H54 (cell line): ENCODE measurements around the gene RAD18.
A peak's percentile ranks its signal among the peaks of the same experiment; 100 is the strongest.

Experiments
- DNase-seq: peaks from one replicate; pipeline ENCODE4 v3.0.0; 2011; ENCODE audit warnings: low spot score, mixed read lengths; ENCODE audit not compliant: insufficient read length
- FAIRE-seq: peaks from 3 replicates; lab custom pipeline; 2011; peaks lifted over from hg19 to GRCh38; lab: Jason Lieb, UNC
- POLR2A ChIP-seq: IDR thresholded peaks from 2 replicates; pipeline ENCODE4 v1.6.1; 2011; ENCODE audit warnings: low read depth, mild to moderate bottlenecking, low read length

Gene RAD18

DNA sequence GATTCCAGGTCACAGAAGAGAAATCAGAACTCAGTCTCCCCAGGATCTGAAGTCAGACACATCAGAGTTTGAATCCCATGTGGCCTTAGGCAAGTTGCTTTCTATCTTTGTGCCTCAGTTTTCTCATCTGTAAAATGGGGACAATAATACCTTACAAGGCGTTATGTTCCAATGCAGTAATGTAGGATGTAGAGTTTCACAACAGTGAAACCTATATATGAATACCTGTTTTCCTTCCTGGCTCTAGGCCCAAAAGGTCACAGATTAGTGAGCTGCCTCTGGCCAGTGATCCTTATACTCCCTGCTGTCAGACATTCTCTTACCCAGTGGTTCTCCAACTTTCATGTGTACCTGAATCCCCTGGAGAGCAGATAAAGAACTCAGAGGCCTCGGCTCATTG lies 121.0 kb downstream of the RAD18 start:
- TF ChIP-seq POLR2A = no peak

GRCh38 chr3:8841472-8841871 lies 121.8 kb downstream of the RAD18 start:
- no peak for TF ChIP-seq POLR2A
- FAIRE-seq (no peak), DNase-seq (no peak)

More for the DNA sequence above, 121.0 kb downstream of the RAD18 start:
- FAIRE-seq (no peak), DNase-seq (no peak)

DNA sequence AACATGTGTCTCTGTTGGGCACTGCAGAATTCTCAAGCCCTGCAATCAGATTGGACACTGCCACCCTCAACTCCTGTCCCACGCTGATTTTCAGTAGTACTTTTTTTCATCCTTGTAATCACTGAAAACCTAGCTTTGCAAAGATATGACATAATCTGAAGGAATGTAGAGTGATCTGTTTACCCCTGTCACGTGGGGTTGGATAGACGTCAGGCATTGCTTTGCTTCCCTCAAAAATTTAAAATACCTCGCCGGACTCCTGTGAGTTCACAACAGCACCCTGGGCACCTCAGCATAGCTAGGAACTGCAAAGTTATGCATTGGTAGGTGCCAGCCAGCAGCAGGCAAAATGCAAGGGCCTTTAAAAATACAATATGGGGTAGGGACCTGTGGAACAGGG lies 122.7 kb downstream of the RAD18 start:
- DNase-seq (no peak), FAIRE-seq (no peak)
- no peak for TF ChIP-seq POLR2A

- DNase-seq = no peak
- no peak for FAIRE-seq
- TF ChIP-seq POLR2A = no peak
These were observed 123.5 kb downstream of the RAD18 start for GRCh38 chr3:8839607-8840325.

GRCh38 chr3:8838765-8839423 lies 124.4 kb downstream of the RAD18 start:
- DNase-seq (no peak), FAIRE-seq (no peak)
- TF ChIP-seq POLR2A = no peak

- TF ChIP-seq POLR2A = no peak
- no peak for DNase-seq
- no peak for FAIRE-seq
These were observed 125.0 kb downstream of the RAD18 start for GRCh38 chr3:8838234-8838633.

DNA sequence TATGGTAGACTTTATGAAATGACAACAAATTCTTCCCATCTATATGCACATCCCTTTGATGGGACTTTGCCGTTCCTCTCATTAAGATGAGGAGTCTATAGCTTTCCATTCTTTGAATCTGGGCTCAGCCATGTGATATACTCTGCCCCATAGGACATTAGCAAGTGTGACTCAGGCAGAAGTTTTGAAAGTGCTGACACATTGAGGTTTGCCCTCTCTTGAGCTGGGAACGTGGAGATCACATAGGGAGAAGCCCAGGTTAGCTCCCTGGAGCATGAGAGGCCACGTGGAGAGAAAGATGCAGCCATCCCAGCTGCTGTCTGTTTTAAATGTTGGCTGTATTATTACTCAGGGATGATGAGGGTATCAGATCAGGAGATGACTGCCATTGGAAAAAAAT lies 126.1 kb downstream of the RAD18 start:
- no peak for TF ChIP-seq POLR2A
- DNase-seq (peak; percentile 52), FAIRE-seq (peak; percentile 82)

GRCh38 chr3:8836096-8836495 lies 127.2 kb downstream of the RAD18 start:
- TF ChIP-seq POLR2A = no peak
- DNase-seq (no peak), FAIRE-seq (no peak)

DNA sequence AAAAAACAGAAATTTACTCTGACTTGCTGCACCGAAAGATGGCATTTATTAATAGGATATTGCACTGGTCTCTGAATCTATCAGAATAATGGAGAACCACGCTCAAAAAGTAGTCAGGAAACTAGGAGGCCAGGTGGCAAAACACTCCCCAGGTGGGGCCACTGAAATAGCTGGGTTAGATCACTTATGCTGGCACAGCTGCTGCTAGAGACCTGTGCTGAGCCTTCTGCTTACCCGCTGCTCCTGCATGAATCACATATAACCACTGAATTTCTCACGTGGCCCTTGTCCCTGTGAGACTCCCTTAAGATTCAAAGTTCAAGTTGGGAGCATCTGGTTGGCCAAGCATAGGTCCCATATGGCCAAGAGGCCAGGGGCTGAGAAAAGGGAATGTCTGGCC lies 127.9 kb downstream of the RAD18 start:
- no peak for TF ChIP-seq POLR2A
- FAIRE-seq = no peak
- DNase-seq = no peak

DNA sequence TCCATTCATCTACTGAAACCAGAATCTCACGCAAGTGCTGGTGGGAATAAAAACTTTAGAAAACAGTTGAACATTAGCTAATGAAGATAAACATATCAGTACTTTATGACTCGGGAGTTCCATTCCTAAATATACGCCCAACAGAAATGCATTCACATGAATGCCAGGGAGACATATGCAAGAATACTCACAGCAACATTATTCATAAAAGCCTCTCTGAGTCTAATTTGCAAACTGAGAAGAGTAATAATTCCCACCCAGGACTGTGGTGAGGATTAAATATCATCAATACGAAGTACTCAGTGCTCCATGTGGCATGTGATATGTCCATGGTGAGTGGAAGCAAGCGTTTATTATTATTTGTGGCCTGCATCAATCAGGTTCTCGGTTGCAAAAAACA lies 128.3 kb downstream of the RAD18 start:
- DNase-seq (no peak), FAIRE-seq (no peak)
- no peak for TF ChIP-seq POLR2A

DNA sequence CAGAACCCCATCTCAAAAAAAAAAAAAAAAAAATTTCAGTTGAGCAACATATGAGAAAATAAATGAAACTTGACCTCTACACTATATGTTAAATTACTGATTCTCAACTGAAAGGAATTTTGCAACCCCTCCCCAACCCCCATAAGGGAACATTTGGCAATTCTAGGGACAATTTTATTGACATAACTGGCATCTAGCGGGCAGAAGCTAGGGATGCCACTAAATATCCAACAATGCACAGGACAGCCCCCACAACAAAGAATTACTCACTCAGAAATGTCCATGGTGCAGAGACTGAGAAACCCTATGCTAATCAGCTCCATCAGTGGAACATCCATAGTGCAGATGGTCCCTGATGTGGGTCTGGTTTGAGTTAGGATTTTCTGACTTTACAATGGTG lies 135.6 kb downstream of the RAD18 start:
- no peak for FAIRE-seq

More for the DNA sequence above, 135.6 kb downstream of the RAD18 start:
- DNase-seq = no peak
- no peak for TF ChIP-seq POLR2A
